IMR-90 (cell line): ENCODE results near the gene CPNE4. TPM values are rescaled to one million over a fixed set of nuclear protein-coding genes. Genes with fewer than 3 reads are reported as not detected.

Experiments used
- ATAC-seq: fragments of 200-7000 bp; cut with Tn5 transposase; 2 replicates; pipeline ENCODE4 v1.9.1; 2020; ENCODE audit warnings: low read depth, mild to moderate bottlenecking, moderate library complexity
- BruUV-seq: library from RNA; stranded (reverse); fragments of 400-500 nt; replicated peaks from 2 replicates; lab custom pipeline; 2021; lab: Mats Ljungman, UMichigan
- CTCF ChIA-PET: fragments of 300-600 bp; formaldehyde crosslinking; extraction: SDS; loops from one replicate; lab custom pipeline; 2021; ENCODE audit warnings: antibody characterized with exemption; lab: Yijun Ruan, JAX
- POLR2A ChIA-PET: fragments of 300-600 bp; sonication (Branson Sonifier 250); formaldehyde crosslinking; loops from one replicate; lab custom pipeline; 2022; ENCODE audit warnings: antibody characterized with exemption; ENCODE audit not compliant: unreplicated experiment; lab: Charles Lee
- DNase-seq: peaks from one replicate; pipeline ENCODE4 v3.0.0; 2013
- H2AFZ ChIP-seq: replicated peaks from 2 replicates; pipeline ENCODE3; 2013; ENCODE audit warnings: low read length, mild to moderate bottlenecking; ENCODE audit not compliant: poor library complexity
- H2AK5ac ChIP-seq: 2 replicates; pipeline ENCODE4 v1.6.1; 2013; ENCODE audit warnings: low read depth, low read length, inconsistent platforms
- H2AK9ac ChIP-seq: replicated peaks from 2 replicates; pipeline ENCODE3; 2013; ENCODE audit warnings: mild to moderate bottlenecking, low read depth, low read length, moderate library complexity; ENCODE audit not compliant: poor library complexity
- H2BK120ac ChIP-seq: 2 replicates; pipeline ENCODE4 v1.6.1; 2013; ENCODE audit warnings: low read depth, low read length, inconsistent platforms
- H2BK15ac ChIP-seq: 3 replicates; pipeline ENCODE4 v1.6.1; 2013; ENCODE audit warnings: low read depth, low read length, inconsistent platforms
- H2BK20ac ChIP-seq: 2 replicates; pipeline ENCODE4 v1.6.1; 2013; ENCODE audit warnings: low read depth, mild to moderate bottlenecking, inconsistent platforms, low read length, moderate library complexity
- H2BK5ac ChIP-seq: 2 replicates; pipeline ENCODE4 v1.6.1; 2013; ENCODE audit warnings: mild to moderate bottlenecking, low read depth, low read length, inconsistent platforms; ENCODE audit not compliant: poor library complexity, severe bottlenecking
- H3K14ac ChIP-seq: replicated peaks from 2 replicates; pipeline ENCODE4 v1.6.1; 2013; ENCODE audit warnings: low read depth, low read length, inconsistent platforms
- H3K18ac ChIP-seq: 2 replicates; pipeline ENCODE4 v1.6.1; 2013; ENCODE audit warnings: low read depth, low read length, control low read depth
- H3K23ac ChIP-seq: 2 replicates; pipeline ENCODE4 v1.6.1; 2013; ENCODE audit warnings: low read depth, low read length, inconsistent platforms
- H3K27ac ChIP-seq: 2 replicates; pipeline ENCODE4 v1.5.1; 2013; ENCODE audit warnings: mild to moderate bottlenecking, control low read depth, low read length; ENCODE audit not compliant: insufficient read depth
- H3K27me3 ChIP-seq: 2 replicates; pipeline ENCODE4 v1.6.1; 2013; ENCODE audit warnings: low read length; ENCODE audit not compliant: control insufficient read depth, insufficient read depth
- H3K36me3 ChIP-seq: 2 replicates; pipeline ENCODE4 v1.6.1; 2013; ENCODE audit warnings: low read length, mixed read lengths; ENCODE audit not compliant: control insufficient read depth, insufficient read depth
- H3K4ac ChIP-seq: 2 replicates; pipeline ENCODE4 v1.6.1; 2013; ENCODE audit warnings: low read depth, low read length, inconsistent platforms
- H3K4me1 ChIP-seq: 2 replicates; pipeline ENCODE4 v1.6.1; 2013; ENCODE audit warnings: low read length, mixed read lengths; ENCODE audit not compliant: control insufficient read depth, insufficient read depth
- H3K4me2 ChIP-seq: 2 replicates; pipeline ENCODE4 v1.6.1; 2013; ENCODE audit warnings: low read depth, mild to moderate bottlenecking, control low read depth, low read length, moderate library complexity
- H3K4me3 ChIP-seq: 2 replicates; pipeline ENCODE4 v1.5.1; 2013; ENCODE audit warnings: low read depth, mild to moderate bottlenecking, control low read depth, low read length, moderate library complexity; ENCODE audit not compliant: insufficient read depth
- H3K56ac ChIP-seq: 2 replicates; pipeline ENCODE4 v1.6.1; 2013; ENCODE audit warnings: low read length, inconsistent platforms; ENCODE audit not compliant: insufficient read depth; ENCODE audit errors: extremely low read depth
- H3K79me1 ChIP-seq, 2 experiments: 2 replicates each; pipeline ENCODE4 v1.6.1; 2013; ENCODE audit warnings: low read length in 2 of 2, inconsistent platforms in 1 of 2, low read depth in 1 of 2
- H3K9ac ChIP-seq: 2 replicates; pipeline ENCODE4 v1.6.1; 2013; ENCODE audit warnings: low read depth, low read length, control low read depth
- H3K9me1 ChIP-seq: 2 replicates; pipeline ENCODE4 v1.6.1; 2013; ENCODE audit warnings: low read length, inconsistent platforms; ENCODE audit not compliant: insufficient read depth
- H3K9me3 ChIP-seq: 2 replicates; pipeline ENCODE4 v1.6.1; 2013; ENCODE audit warnings: low read length; ENCODE audit not compliant: control insufficient read depth, insufficient read depth
- H4K20me1 ChIP-seq: 2 replicates; pipeline ENCODE4 v1.6.1; 2013; ENCODE audit warnings: low read length, inconsistent platforms; ENCODE audit not compliant: insufficient read depth
- H4K5ac ChIP-seq: 2 replicates; pipeline ENCODE4 v1.6.1; 2013; ENCODE audit warnings: mild to moderate bottlenecking, low read depth, low read length, control low read depth
- H4K8ac ChIP-seq, 2 experiments: 2 replicates each; pipeline ENCODE4 v1.6.1; 2013; ENCODE audit warnings: low read depth in 2 of 2, low read length in 2 of 2, control low read depth in 1 of 2, inconsistent platforms in 1 of 2
- H4K91ac ChIP-seq: 2 replicates; pipeline ENCODE4 v1.6.1; 2013; ENCODE audit warnings: low read depth, low read length, inconsistent platforms; ENCODE audit not compliant: insufficient read depth
- CEBPB ChIP-seq: IDR thresholded peaks from 2 replicates; pipeline ENCODE4 v1.6.1; 2012; ENCODE audit warnings: low read depth, low read length, improper control_type of control experiment
- CHD1 ChIP-seq: IDR thresholded peaks from 2 replicates; pipeline ENCODE4 v1.6.1; 2012; ENCODE audit warnings: low read depth, low read length, improper control_type of control experiment
- ELK1 ChIP-seq: fragments of 150-350 bp; IDR thresholded peaks from 2 replicates; pipeline ENCODE4 v1.6.1; 2016; ENCODE audit warnings: low read depth, mild to moderate bottlenecking, low read length, moderate library complexity, borderline replicate concordance
- FOS ChIP-seq: fragments of 150-350 bp; IDR thresholded peaks from 2 replicates; pipeline ENCODE4 v1.6.1; 2016; ENCODE audit warnings: low read depth, low read length
- MAFK ChIP-seq: IDR thresholded peaks from 2 replicates; pipeline ENCODE4 v1.6.1; 2012; ENCODE audit warnings: low read depth, low read length, improper control_type of control experiment
- MAZ ChIP-seq: IDR thresholded peaks from 2 replicates; pipeline ENCODE4 v1.6.1; 2012; ENCODE audit warnings: low read depth, mild to moderate bottlenecking, low read length, improper control_type of control experiment, moderate library complexity, borderline replicate concordance
- POLR2A ChIP-seq: IDR thresholded peaks from 2 replicates; pipeline ENCODE4 v1.6.1; 2012; ENCODE audit warnings: mild to moderate bottlenecking, low read depth, low read length
- RAD21 ChIP-seq: IDR thresholded peaks from 2 replicates; pipeline ENCODE4 v1.6.1; 2012; ENCODE audit warnings: low read length, improper control_type of control experiment
- RCOR1 ChIP-seq: IDR thresholded peaks from 2 replicates; pipeline ENCODE4 v1.6.1; 2012; ENCODE audit warnings: mild to moderate bottlenecking, low read length, improper control_type of control experiment; ENCODE audit not compliant: insufficient replicate concordance
- RFX5 ChIP-seq: IDR thresholded peaks from 2 replicates; pipeline ENCODE4 v1.8.0; 2012; ENCODE audit warnings: low read depth, mild to moderate bottlenecking, low read length, moderate library complexity
- SMC3 ChIP-seq: fragments of 150-350 bp; IDR thresholded peaks from 2 replicates; pipeline ENCODE4 v1.6.1; 2016; ENCODE audit warnings: low read depth, mild to moderate bottlenecking, antibody characterized with exemption, low read length, moderate library complexity
- WGBS, 2 experiments: methylation state at CpG; one replicate each; pipeline versions ENCODE4 v1.1.5 to v1.1.7; 2013; ENCODE audit warnings: missing lambda C conversion rate in 2 of 2; ENCODE audit not compliant: insufficient read length in 1 of 2; ENCODE audit errors: extremely low coverage in 2 of 2; 5-methylcytosine and 5-hydroxymethylcytosine counted together
- dilution Hi-C: fragments of 300-500 bp; cut with HindIII; formaldehyde crosslinking; loops from one replicate; pipeline ENCODE4 v1.14.3; 2018; ENCODE audit warnings: low sequenced_read_pairs; ENCODE audit not compliant: unreplicated experiment
- in situ Hi-C: fragments of 300-500 bp; cut with MboI; formaldehyde crosslinking; loops from 3 replicates; pipeline ENCODE4 v1.14.3; 2019; ENCODE audit warnings: low sequenced_read_pairs, inconsistent platforms, mixed read lengths
- intact Hi-C: fragments of 100-400 bp; cut with micrococcal nuclease; formaldehyde crosslinking; loops from 2 replicates; pipeline ENCODE4 v1.10.0; 2022
- polyA plus RNA-seq, 3 experiments: library from polyadenylated mRNA; depleted of rRNA; stranded (reverse); fragments of >200 nt; gene quantifications; 2 replicates each; pipeline ENCODE4 v1.2.3, GENCODE V29; 2012; ENCODE audit warnings: low replicate concordance in 1 of 3
- total RNA-seq: library from RNA; depleted of rRNA; stranded (reverse); fragments of >200 nt; gene quantifications from 2 replicates; pipeline ENCODE4 v1.2.3, GENCODE V29; 2012

Gene CPNE4
- total and polyA plus RNA-seq, 2 of the 4 experiments (the other 2 are of a cell fraction), result not detected

- no peak overlapping the region for H2AFZ ChIP-seq
- intact Hi-C loops, result no loop called here
- no TSS peak for BruUV-seq
- no peaks in the 10 kb centered on the region for H3K9me3 ChIP-seq
- no peak overlapping the region for H2AK5ac ChIP-seq
- no peaks in the 10 kb centered on the region for H3K9me1 ChIP-seq
- no peak overlapping the region for H2BK15ac ChIP-seq
- dilution Hi-C loops, result no loop called here
- H3K4me2 ChIP-seq, result no peak overlapping the region
- H2BK120ac ChIP-seq, result no peak overlapping the region
- ChIA-PET CTCF (no interaction called here), POLR2A (no interaction called here)
- no peak overlapping the region for H3K9ac ChIP-seq
- H2BK5ac ChIP-seq, result no peak overlapping the region
- no peak overlapping the region for H3K27ac ChIP-seq
- DNase-seq, result no peak
- no CpG with 5 or more reads among the region's 2 CpGs for WGBS, 2 experiments
- H3K4me1 ChIP-seq, result no peaks in the 10 kb centered on the region
- no peaks in the 10 kb centered on the region for H3K36me3 ChIP-seq
- TF ChIP-seq CHD1, result no peak
- no peak for TF ChIP-seq FOS
- TF ChIP-seq ELK1, result no peak
- no peak for TF ChIP-seq RAD21
- no peak for TF ChIP-seq MAFK
- TF ChIP-seq RFX5, result no peak
- TF ChIP-seq SMC3, result no peak
- no peak for TF ChIP-seq RCOR1
- no peak for TF ChIP-seq POLR2A
- TF ChIP-seq CEBPB, result no peak
- TF ChIP-seq MAZ, result no peak
- H3K23ac ChIP-seq, result no peak overlapping the region
- no peak overlapping the region for H3K14ac ChIP-seq
- no peak overlapping the region for H4K8ac ChIP-seq
- H3K4me3 ChIP-seq, result no peak overlapping the region
- no peak overlapping the region for H3K18ac ChIP-seq
- no peak overlapping the region for H2BK20ac ChIP-seq
- H3K56ac ChIP-seq, result no peak overlapping the region
- no peak overlapping the region for H2AK9ac ChIP-seq
- no peaks in the 10 kb centered on the region for H4K20me1 ChIP-seq
- no peak overlapping the region for H4K5ac ChIP-seq
- H3K27me3 ChIP-seq, result no peaks in the 10 kb centered on the region
- H4K91ac ChIP-seq, result no peak overlapping the region
- ATAC-seq, result no peak
- H3K4ac ChIP-seq, result no peak overlapping the region
- in situ Hi-C loops, result no loop called here
- no peaks in the 10 kb centered on the region for H3K79me1 ChIP-seq
These were observed 287.3 kb downstream of the CPNE4 start for GRCh38 chr3:131747466-131747865.
